ENCODE results near the gene USP37.

USP37 gene

DNA sequence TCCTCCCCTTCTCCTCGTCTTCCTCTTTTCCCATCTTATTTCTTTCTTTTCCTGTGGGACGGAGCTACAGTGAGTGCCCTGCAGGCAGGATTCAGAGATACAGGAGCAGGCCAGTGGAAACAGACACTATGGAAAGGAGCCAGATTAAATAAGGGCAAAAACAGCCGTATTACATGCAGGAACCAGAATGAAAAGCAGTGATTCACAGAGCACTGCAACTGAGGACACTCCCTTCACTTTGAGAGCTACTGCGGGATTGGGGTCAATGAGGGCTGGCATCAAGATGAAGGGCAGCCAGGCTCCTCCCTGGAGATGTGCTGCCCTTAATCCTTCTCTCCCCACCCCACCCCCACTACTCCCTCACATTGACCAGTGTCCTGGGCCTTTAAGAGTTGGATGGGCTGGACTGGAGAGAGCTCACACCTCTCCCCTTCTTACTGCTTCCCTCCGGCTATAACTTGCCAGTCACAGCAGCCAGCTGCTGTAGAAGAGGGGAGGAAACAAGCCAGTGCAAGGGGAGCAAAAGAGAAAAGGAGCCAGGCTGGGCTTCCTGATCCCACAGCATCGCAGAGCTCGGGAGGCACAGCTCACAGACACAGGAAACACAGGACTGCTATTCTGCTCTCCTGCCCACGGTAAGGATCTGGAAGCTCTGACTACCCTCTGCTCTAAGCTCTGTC is 39.4 kb upstream of the USP37 start, which contains the start of gene PLCD4:
Gene PLCD4 (plus strand): TSS at position 464 of the 680 bp plus-strand sequence. CDS start 7,841 bp downstream, outside the sequence.
- H2AFZ ChIP-seq (ENCODE audit: low read length): no peak within 1 kb of the TSS
- no peaks in the 10 kb centered on the region for H3K27me3 ChIP-seq (ENCODE audit: insufficient read depth, low read length)
- H3K9me2 ChIP-seq (ENCODE audit: low read depth, low read length): no peaks in the 10 kb centered on the region
- no peak within 1 kb of the TSS for H3K9ac ChIP-seq (ENCODE audit: low read length)
- H3K27ac ChIP-seq (ENCODE audit: low read depth, low read length, poor library complexity, severe bottlenecking): no peak within 1 kb of the TSS
- no peak for TF ChIP-seq EZH2 (IDR thresholded peaks at IDR 0.05; ENCODE audit: borderline replicate concordance, low read length)
- no peak for TF ChIP-seq CTCF (IDR thresholded peaks at IDR 0.05; ENCODE audit: low read length)
- H3K4me3 ChIP-seq (ENCODE audit: low read depth, low read length, poor library complexity, severe bottlenecking): no peak within 1 kb of the TSS
- H3K4me1 ChIP-seq (ENCODE audit: insufficient read depth, low read length, severe bottlenecking): no peaks in the 10 kb centered on the region
- H3K4me2 ChIP-seq (ENCODE audit: low read length): no peak within 1 kb of the TSS
- H3K79me2 ChIP-seq (ENCODE audit: insufficient read depth, low read length): no peaks in the 10 kb centered on the region
- H3F3A ChIP-seq (ENCODE audit: insufficient read depth, low read length): no peaks in the 10 kb centered on the region
- H4K20me1 ChIP-seq (ENCODE audit: insufficient read depth, low read length): no peaks in the 10 kb centered on the region
- no peaks in the 10 kb centered on the region for H3K36me3 ChIP-seq (ENCODE audit: insufficient read depth, low read length)
- H3K9me3 ChIP-seq (ENCODE audit: low read length): no peaks in the 10 kb centered on the region

GRCh38 chr2:218605432-218605831 is 37.3 kb upstream of the USP37 start:
- Histone ChIP-seq H3K27ac (ENCODE audit: low read depth, low read length, poor library complexity, severe bottlenecking) (no peak overlapping the region), H2AFZ (ENCODE audit: low read length) (no peak overlapping the region), H3K9ac (ENCODE audit: low read length) (no peak overlapping the region), H3K4me1 (ENCODE audit: insufficient read depth, low read length, severe bottlenecking) (no peaks in the 10 kb centered on the region), H3F3A (ENCODE audit: insufficient read depth, low read length) (no peaks in the 10 kb centered on the region), H3K79me2 (ENCODE audit: insufficient read depth, low read length) (no peaks in the 10 kb centered on the region), H3K4me2 (ENCODE audit: low read length) (no peak overlapping the region), H3K27me3 (ENCODE audit: insufficient read depth, low read length) (no peaks in the 10 kb centered on the region), H3K9me2 (ENCODE audit: low read depth, low read length) (no peaks in the 10 kb centered on the region), H3K36me3 (ENCODE audit: insufficient read depth, low read length) (no peaks in the 10 kb centered on the region), H4K20me1 (ENCODE audit: insufficient read depth, low read length) (no peaks in the 10 kb centered on the region), H3K9me3 (ENCODE audit: low read length) (no peaks in the 10 kb centered on the region), H3K4me3 (ENCODE audit: low read depth, low read length, poor library complexity, severe bottlenecking) (no peak overlapping the region)
- TF ChIP-seq CTCF (IDR thresholded peaks at IDR 0.05; ENCODE audit: low read length): no peak
- no peak for TF ChIP-seq EZH2 (IDR thresholded peaks at IDR 0.05; ENCODE audit: borderline replicate concordance, low read length)

GRCh38 chr2:218585541-218585940 is 17.4 kb upstream of the USP37 start:
- H3K27me3 ChIP-seq (ENCODE audit: insufficient read depth, low read length): no peaks in the 10 kb centered on the region
- no peaks in the 10 kb centered on the region for H3K4me1 ChIP-seq (ENCODE audit: insufficient read depth, low read length, severe bottlenecking)
- H3K4me2 ChIP-seq (ENCODE audit: low read length): no peak overlapping the region
- H3K9me3 ChIP-seq (ENCODE audit: low read length): no peaks in the 10 kb centered on the region
- no peak overlapping the region for H2AFZ ChIP-seq (ENCODE audit: low read length)
- no peak overlapping the region for H3K27ac ChIP-seq (ENCODE audit: low read depth, low read length, poor library complexity, severe bottlenecking)
- H3K9me2 ChIP-seq (ENCODE audit: low read depth, low read length): no peaks in the 10 kb centered on the region
- no peak overlapping the region for H3K4me3 ChIP-seq (ENCODE audit: low read depth, low read length, poor library complexity, severe bottlenecking)
- no peaks in the 10 kb centered on the region for H3F3A ChIP-seq (ENCODE audit: insufficient read depth, low read length)
- H4K20me1 ChIP-seq (ENCODE audit: insufficient read depth, low read length): no peaks in the 10 kb centered on the region; the same call in 1 of the 2 replicates
- no peaks in the 10 kb centered on the region; the same call in 1 of the 2 replicates for H3K79me2 ChIP-seq (ENCODE audit: insufficient read depth, low read length)
- TF ChIP-seq CTCF (IDR thresholded peaks at IDR 0.05; ENCODE audit: low read length) (no peak), EZH2 (IDR thresholded peaks at IDR 0.05; ENCODE audit: borderline replicate concordance, low read length) (no peak)
- H3K9ac ChIP-seq (ENCODE audit: low read length): no peak overlapping the region
- H3K36me3 ChIP-seq (ENCODE audit: insufficient read depth, low read length): peaks cover 88% of the 10 kb centered on the region

All from OCI-LY1 (cell line).